ENCODE results near the gene EFHC1. TPM values are rescaled to one million over a fixed set of nuclear protein-coding genes. Genes with fewer than 3 reads are reported as not detected.

The EFHC1 gene
- total RNA-seq, 1 donor from 2014 or later: 1.7 TPM

DNA sequence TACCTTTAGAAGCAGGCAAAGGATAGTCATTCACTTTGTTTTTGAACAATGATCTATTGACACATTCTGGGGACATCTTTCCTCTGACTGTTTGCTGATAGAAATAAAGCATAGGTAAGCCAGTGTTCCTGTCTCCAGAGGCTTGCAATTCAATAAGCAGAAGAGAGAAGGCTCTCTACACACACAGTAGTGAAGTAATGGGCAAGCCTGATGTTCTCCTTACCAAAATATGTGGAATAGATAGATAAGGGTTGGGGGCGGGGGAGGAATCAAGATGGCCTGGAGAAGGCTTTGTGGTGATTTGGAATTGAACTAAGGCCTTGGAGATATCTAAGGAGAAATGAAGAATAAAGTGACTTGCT is 30.9 kb upstream of the EFHC1 start:
- peak overlapping the region; percentile 66 for H3K4me3 Mint-ChIP-seq

DNA sequence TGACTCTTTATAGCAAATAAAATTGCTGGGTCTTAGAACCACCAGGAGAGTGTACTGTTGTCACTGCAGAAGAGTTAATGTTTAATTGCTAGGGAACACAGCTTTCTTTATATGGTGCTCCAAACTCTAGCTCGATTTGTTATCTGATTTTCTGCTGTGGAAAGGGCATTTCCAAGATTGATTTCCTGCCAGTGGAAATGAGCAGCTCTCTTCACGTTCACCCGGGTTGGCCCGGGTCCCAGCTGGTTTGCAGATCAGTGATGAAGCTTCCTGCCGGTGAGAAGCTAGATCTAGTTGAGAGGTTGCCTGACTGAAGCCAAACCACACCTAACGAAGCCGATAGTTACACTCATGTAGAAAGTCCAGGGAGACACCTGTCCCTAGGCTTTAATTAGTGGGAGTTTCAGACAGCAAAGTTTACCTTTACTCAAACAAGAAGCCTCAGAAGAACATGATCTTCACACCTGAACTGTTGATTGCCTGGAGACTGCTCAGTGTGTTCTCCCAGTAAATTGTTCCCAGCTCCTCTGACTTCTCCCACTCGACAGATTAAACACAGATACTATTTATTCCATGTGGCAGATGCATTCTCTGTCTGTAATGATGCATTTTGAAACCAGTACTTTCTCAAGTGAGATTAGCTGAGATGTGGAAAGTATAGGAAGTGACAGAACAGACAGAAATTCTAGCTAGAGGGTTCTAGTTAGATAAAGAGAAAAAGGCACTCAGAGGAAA is 30.3 kb upstream of the EFHC1 start:
- intact Hi-C loops (cut with micrococcal nuclease): loop anchor here (1.0 to 10.0 kb wide), 6 partner anchors 9 to 945 kb away; partner anchors contain the start of genes GSTA4 and PAQR8
- H3K9me3 Mint-ChIP-seq: peaks cover 3% of the 10 kb centered on the region
- DNase-seq: peak; percentile 87
- peak overlapping the region; percentile 85 for H3K27ac Mint-ChIP-seq
- H3K27me3 Mint-ChIP-seq: no peaks in the 10 kb centered on the region
- H3K4me1 Mint-ChIP-seq: peaks cover 59% of the 10 kb centered on the region
- peaks cover 11% of the 10 kb centered on the region for H3K36me3 Mint-ChIP-seq (ENCODE audit: low read depth)
- H3K4me3 Mint-ChIP-seq: peak overlapping the region; percentile 66

More for the DNA sequence above, 30.9 kb upstream of the EFHC1 start:
- peaks cover 3% of the 10 kb centered on the region for H3K9me3 Mint-ChIP-seq
- H3K4me1 Mint-ChIP-seq: peaks cover 56% of the 10 kb centered on the region
- H3K27ac Mint-ChIP-seq: peak overlapping the region; percentile 85
- peaks cover 13% of the 10 kb centered on the region for H3K36me3 Mint-ChIP-seq (ENCODE audit: low read depth)
- intact Hi-C loops (cut with micrococcal nuclease): no loop called here
- H3K27me3 Mint-ChIP-seq: no peaks in the 10 kb centered on the region
- DNase-seq: no peak

GRCh38 chr6:52390361-52390727 is 29.8 kb upstream of the EFHC1 start:
- Mint-ChIP-seq H3K4me1 (peaks cover 59% of the 10 kb centered on the region), H3K9me3 (peaks cover 3% of the 10 kb centered on the region), H3K27ac (peak overlapping the region; percentile 85), H3K36me3 (ENCODE audit: low read depth) (peaks cover 9% of the 10 kb centered on the region), H3K4me3 (peak overlapping the region; percentile 66), H3K27me3 (no peaks in the 10 kb centered on the region)
- peak; percentile 92 for DNase-seq
- intact Hi-C loops (cut with micrococcal nuclease): loop anchor here (1.0 to 10.0 kb wide), 6 partner anchors 8 to 944 kb away; partner anchors contain the start of genes GSTA4 and PAQR8

DNA sequence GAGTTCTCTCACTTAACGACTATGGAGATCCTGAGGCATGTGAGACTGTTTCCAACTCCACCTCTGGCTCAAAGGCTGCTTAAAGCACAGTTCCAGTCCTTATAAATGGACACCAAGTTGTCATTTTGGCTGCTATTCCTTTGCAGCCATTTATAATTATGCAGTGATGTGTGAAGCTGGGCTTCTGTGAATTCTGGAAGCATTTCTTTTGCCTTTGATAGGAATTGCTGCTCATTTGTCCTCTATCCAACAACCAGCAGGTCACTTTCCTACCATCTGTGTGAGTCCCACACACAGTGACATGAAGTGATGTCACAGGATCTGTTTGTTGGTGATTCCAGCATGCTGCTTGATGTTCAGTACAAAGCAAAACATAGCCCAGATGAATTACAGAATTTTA is 28.5 kb upstream of the EFHC1 start:
- Mint-ChIP-seq H3K27ac (no peak overlapping the region), H3K27me3 (no peaks in the 10 kb centered on the region), H3K4me3 (no peak overlapping the region), H3K4me1 (peaks cover 68% of the 10 kb centered on the region), H3K9me3 (peaks cover 5% of the 10 kb centered on the region), H3K36me3 (ENCODE audit: low read depth) (peaks cover 6% of the 10 kb centered on the region)
- DNase-seq: no peak
- intact Hi-C loops (cut with micrococcal nuclease): loop anchor here (2.0 to 10.0 kb wide), 4 partner anchors 29 to 943 kb away; partner anchors contain the start of genes GSTA4 and PAQR8

DNA sequence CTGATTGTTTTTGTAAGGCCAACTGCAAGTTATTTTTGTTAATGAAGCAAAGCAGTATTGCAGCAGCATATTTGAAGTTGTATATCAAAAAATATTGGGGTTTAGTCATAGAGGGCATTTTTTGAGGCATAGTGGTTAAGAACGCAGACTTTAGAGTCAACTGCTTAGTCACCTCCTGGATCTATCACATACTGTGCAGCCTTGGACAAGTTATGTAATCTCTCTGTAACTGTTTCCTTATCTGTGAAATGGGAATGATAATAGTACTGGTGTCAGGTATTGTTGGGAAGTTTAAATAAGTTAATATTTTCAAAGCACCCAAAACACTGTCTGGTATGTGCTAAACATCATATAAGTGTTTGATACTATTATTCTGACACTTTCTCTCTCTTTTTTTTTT is 27.2 kb upstream of the EFHC1 start:
- no peak for DNase-seq
- no peak overlapping the region for H3K27ac Mint-ChIP-seq
- peaks cover 5% of the 10 kb centered on the region for H3K36me3 Mint-ChIP-seq (ENCODE audit: low read depth)
- H3K4me3 Mint-ChIP-seq: no peak overlapping the region
- no peaks in the 10 kb centered on the region for H3K27me3 Mint-ChIP-seq
- H3K9me3 Mint-ChIP-seq: peaks cover 9% of the 10 kb centered on the region
- H3K4me1 Mint-ChIP-seq: peaks cover 81% of the 10 kb centered on the region
- intact Hi-C loops (cut with micrococcal nuclease): loop anchor here (10.0 kb wide), 3 partner anchors 328 to 942 kb away; partner anchors contain the start of gene GSTA4

- intact Hi-C loops (cut with micrococcal nuclease): loop anchor here (1.0 to 10.0 kb wide), 5 partner anchors 166 to 941 kb away; partner anchors contain the start of gene GSTA4
- Mint-ChIP-seq H3K4me3 (peak overlapping the region; percentile 47), H3K4me1 (peaks cover 78% of the 10 kb centered on the region), H3K27me3 (no peaks in the 10 kb centered on the region), H3K36me3 (ENCODE audit: low read depth) (peaks cover 5% of the 10 kb centered on the region), H3K27ac (peak overlapping the region; percentile 55), H3K9me3 (peaks cover 9% of the 10 kb centered on the region)
- DNase-seq: peak; percentile 71
Observed at GRCh38 chr6:52393780-52394179, 26.4 kb upstream of the EFHC1 start.

DNA sequence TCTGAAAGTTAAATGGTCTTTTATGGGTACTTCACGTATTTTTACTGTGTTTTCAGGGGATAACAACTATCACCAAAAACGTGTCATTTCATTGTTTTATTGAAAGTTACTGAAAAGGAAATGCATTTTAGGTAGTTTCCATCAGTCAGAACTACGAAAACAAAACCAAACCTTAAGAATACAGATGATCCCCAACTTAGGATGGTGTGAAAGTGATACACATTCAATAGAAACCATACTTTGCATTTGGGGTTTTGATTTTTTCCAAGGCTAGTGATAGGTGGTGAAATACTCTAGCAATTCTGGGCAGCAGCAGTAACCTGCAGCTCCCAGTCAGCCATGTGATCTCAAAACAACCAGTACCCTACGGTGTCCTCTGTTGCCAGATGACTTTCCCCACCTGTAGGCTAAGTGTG is 25.9 kb upstream of the EFHC1 start:
- Mint-ChIP-seq H3K27ac (peak overlapping the region; percentile 55), H3K4me1 (peaks cover 78% of the 10 kb centered on the region), H3K36me3 (ENCODE audit: low read depth) (peaks cover 5% of the 10 kb centered on the region), H3K4me3 (peak overlapping the region; percentile 47), H3K9me3 (peaks cover 9% of the 10 kb centered on the region), H3K27me3 (no peaks in the 10 kb centered on the region)
- intact Hi-C loops (cut with micrococcal nuclease): loop anchor here (1.0 to 10.0 kb wide), 5 partner anchors 167 to 941 kb away; partner anchors contain the start of gene GSTA4
- peak; percentile 82 for DNase-seq

GRCh38 chr6:52395969-52396368 is 24.2 kb upstream of the EFHC1 start:
- Mint-ChIP-seq H3K27ac (peak overlapping the region; percentile 87), H3K9me3 (peaks cover 9% of the 10 kb centered on the region), H3K36me3 (ENCODE audit: low read depth) (peaks cover 5% of the 10 kb centered on the region), H3K27me3 (no peaks in the 10 kb centered on the region), H3K4me1 (peaks cover 75% of the 10 kb centered on the region), H3K4me3 (peak overlapping the region; percentile 20)
- DNase-seq: no peak
- intact Hi-C loops (cut with micrococcal nuclease): loop anchor here (10.0 kb wide), 3 partner anchors 331 to 939 kb away; partner anchors contain the start of gene GSTA4

GRCh38 chr6:52399511-52400312 is 20.4 kb upstream of the EFHC1 start:
- H3K4me3 Mint-ChIP-seq: no peak overlapping the region
- H3K9me3 Mint-ChIP-seq: peaks cover 9% of the 10 kb centered on the region
- DNase-seq: peak; percentile 83
- no peaks in the 10 kb centered on the region for H3K27me3 Mint-ChIP-seq
- peaks cover 45% of the 10 kb centered on the region for H3K4me1 Mint-ChIP-seq
- H3K27ac Mint-ChIP-seq: no peak overlapping the region
- intact Hi-C loops (cut with micrococcal nuclease): loop anchor here (1.0 to 10.0 kb wide), 6 partner anchors 21 to 935 kb away; partner anchors contain the start of genes EFHC1 and GSTA4
- peaks cover 19% of the 10 kb centered on the region for H3K36me3 Mint-ChIP-seq (ENCODE audit: low read depth)

GRCh38 chr6:52400313-52401041 is 19.7 kb upstream of the EFHC1 start:
- DNase-seq: no peak
- peaks cover 9% of the 10 kb centered on the region for H3K9me3 Mint-ChIP-seq
- peaks cover 41% of the 10 kb centered on the region for H3K4me1 Mint-ChIP-seq
- H3K36me3 Mint-ChIP-seq (ENCODE audit: low read depth): peaks cover 20% of the 10 kb centered on the region
- H3K27ac Mint-ChIP-seq: peak overlapping the region; percentile 10
- no peaks in the 10 kb centered on the region for H3K27me3 Mint-ChIP-seq
- intact Hi-C loops (cut with micrococcal nuclease): no loop called here
- no peak overlapping the region for H3K4me3 Mint-ChIP-seq

GRCh38 chr6:52403086-52403485 is 17.1 kb upstream of the EFHC1 start:
- Mint-ChIP-seq H3K36me3 (ENCODE audit: low read depth) (peaks cover 15% of the 10 kb centered on the region), H3K4me1 (peaks cover 18% of the 10 kb centered on the region), H3K27me3 (no peaks in the 10 kb centered on the region), H3K9me3 (no peaks in the 10 kb centered on the region), H3K4me3 (no peak overlapping the region), H3K27ac (no peak overlapping the region)
- no peak for DNase-seq
- intact Hi-C loops (cut with micrococcal nuclease): no loop called here

DNA sequence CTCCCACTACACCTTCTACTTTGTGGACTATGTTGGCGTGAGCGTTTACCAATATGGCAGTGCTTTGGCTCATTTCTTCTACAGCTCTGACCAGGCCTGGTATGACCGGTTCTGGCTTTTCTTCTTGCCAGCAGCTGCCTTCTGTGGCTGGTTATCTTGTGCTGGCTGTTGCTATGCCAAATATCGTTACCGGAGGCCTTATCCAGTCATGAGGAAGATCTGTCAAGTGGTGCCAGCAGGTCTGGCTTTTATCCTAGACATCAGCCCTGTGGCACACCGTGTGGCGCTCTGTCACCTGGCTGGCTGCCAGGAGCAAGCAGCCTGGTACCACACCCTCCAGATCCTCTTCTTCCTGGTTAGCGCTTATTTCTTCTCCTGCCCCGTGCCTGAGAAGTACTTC is 16.5 kb upstream of the EFHC1 start:
- no peak for DNase-seq
- Mint-ChIP-seq H3K9me3 (no peaks in the 10 kb centered on the region), H3K27me3 (no peaks in the 10 kb centered on the region), H3K27ac (no peak overlapping the region), H3K4me1 (peaks cover 18% of the 10 kb centered on the region), H3K36me3 (ENCODE audit: low read depth) (peaks cover 15% of the 10 kb centered on the region), H3K4me3 (no peak overlapping the region)
- intact Hi-C loops (cut with micrococcal nuclease): no loop called here

- intact Hi-C loops (cut with micrococcal nuclease): no loop called here
- no peaks in the 10 kb centered on the region for H3K9me3 Mint-ChIP-seq
- DNase-seq: peak; percentile 54
- no peak overlapping the region for H3K27ac Mint-ChIP-seq
- H3K4me1 Mint-ChIP-seq: peaks cover 4% of the 10 kb centered on the region
- no peaks in the 10 kb centered on the region for H3K27me3 Mint-ChIP-seq
- H3K4me3 Mint-ChIP-seq: no peak overlapping the region
- peaks cover 15% of the 10 kb centered on the region for H3K36me3 Mint-ChIP-seq (ENCODE audit: low read depth)
Observed at GRCh38 chr6:52405243-52405642, 14.9 kb upstream of the EFHC1 start.
